ENCODE measurements around the gene TUT4.

DNA sequence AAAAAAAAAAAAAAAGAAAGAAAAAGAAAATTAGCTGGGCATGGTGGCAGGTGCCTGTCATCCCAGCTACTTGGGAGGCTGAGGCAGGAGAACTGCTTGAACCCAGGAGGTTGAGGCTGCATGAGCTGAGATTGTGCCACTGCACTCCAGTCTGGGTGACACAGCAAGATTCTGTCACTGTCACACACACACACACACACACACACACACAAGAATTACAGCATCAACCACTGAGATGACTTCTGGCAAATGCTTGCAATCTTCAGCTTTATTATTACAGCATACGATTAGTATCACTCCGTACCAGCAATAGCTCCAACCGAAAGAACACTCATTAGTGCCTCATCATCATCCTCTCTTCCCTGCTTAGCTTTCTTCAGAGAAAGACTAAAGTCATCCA, 153.3 kb downstream of the TUT4 start:
- TF ChIP-seq, protein P1, sequence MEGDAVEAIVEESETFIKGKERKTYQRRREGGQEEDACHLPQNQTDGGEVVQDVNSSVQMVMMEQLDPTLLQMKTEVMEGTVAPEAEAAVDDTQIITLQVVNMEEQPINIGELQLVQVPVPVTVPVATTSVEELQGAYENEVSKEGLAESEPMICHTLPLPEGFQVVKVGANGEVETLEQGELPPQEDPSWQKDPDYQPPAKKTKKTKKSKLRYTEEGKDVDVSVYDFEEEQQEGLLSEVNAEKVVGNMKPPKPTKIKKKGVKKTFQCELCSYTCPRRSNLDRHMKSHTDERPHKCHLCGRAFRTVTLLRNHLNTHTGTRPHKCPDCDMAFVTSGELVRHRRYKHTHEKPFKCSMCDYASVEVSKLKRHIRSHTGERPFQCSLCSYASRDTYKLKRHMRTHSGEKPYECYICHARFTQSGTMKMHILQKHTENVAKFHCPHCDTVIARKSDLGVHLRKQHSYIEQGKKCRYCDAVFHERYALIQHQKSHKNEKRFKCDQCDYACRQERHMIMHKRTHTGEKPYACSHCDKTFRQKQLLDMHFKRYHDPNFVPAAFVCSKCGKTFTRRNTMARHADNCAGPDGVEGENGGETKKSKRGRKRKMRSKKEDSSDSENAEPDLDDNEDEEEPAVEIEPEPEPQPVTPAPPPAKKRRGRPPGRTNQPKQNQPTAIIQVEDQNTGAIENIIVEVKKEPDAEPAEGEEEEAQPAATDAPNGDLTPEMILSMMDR (conservative IDR thresholded peaks at IDR 0.05 in 1 of 2, IDR thresholded peaks at IDR 0.05 in 1 of 2; ENCODE audit: low read depth in 1 of 2, low read length in 2 of 2), result no peak
- no peak for TF ChIP-seq EZH2 (IDR thresholded peaks at IDR 0.05; ENCODE audit: low read length, missing control alignments)
